ENCODE measurements around the gene UBAC1.
"Not testable (repeated sequence)": the region's sequence is repeated elsewhere in the genome, so short reads cannot be mapped to it uniquely, and the experiment has no call there.

The UBAC1 gene

DNA sequence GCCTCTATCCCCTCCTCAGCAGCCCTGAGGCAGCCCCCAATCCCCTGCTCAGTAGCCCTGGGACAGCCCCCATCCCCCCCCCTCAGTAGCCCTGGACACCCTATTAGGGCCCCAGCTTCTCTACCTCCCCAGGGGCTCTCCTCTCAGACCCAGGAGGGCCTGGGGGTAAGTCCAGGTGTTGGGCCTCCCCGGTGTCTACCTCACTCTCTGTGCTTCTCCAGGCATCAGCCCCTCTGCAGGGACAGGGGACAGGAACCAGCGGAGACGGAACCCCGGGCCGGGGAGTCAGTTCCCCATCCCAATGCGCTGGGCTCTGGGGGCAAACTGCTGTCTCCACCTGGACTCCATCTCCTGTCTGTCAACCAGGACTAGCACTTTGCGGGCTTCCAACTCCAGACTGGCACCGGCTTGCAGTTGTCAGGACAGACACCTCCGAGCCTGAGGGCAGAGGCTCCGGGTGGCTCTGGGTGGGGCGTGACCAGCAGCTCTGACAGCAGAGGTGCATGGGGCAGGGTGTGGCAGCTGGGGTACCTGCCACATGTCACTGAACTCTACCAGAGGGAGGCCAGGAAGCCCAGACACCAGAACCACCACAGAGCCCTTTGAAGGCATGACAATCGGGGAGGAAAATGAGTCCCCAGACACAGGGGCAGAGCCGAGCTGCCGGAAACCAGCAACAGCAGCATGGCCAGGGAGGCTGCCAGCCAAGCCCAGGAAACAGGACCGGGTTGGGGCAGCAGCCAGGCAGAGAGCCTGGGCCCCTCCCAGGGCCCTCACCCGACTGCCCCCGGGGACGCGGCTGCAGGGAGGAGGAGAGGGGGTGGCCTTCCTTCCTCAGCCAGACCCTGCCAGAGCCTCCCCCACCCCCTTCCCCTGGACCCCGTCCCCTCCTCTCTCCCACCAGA lies 17.7 kb upstream of the UBAC1 start:
- DNase-seq (ENCODE audit: low read depth) = no peak

DNA sequence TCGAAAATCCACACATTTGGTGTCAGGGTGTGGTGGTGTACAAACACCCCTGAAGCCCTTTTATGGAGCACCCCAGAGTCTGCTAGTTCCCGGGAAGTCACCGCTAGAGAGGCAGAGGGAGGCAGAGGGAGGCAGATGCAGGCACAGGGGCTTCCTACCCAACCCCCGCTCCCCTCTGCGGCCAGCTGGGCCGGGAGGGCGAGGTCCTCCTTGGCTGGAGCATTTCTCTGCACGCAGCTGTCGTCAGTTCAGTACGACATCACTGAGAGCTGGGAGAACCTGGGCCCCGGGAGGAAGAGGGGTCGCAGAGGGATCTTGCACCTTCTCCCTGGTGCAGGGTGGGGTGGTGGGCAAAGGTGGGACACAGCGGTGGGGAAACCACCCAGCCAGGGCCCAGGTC lies 15.8 kb upstream of the UBAC1 start:
- DNase-seq (ENCODE audit: low read depth) = no peak

DNA sequence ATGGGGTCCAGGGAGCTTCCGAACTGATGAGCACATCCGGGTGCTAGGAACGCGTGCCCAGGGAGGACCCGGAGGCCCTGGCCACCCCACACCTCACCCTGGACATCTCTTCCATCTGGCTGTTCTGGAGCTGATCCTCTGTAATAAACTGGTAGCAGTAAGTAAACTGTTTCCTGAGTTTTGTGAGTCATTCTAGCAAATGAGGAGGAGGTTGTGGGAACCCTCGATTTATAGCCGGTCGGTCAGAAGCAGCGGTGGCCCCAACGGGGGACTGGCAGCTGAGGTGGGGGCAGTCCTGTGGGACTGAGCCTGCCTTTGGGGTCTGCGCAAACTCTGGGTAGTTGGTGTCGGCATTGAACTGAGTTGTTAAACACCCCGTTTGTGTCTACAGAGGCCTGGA lies 15.4 kb upstream of the UBAC1 start:
- DNase-seq (ENCODE audit: low read depth) = no peak

DNA sequence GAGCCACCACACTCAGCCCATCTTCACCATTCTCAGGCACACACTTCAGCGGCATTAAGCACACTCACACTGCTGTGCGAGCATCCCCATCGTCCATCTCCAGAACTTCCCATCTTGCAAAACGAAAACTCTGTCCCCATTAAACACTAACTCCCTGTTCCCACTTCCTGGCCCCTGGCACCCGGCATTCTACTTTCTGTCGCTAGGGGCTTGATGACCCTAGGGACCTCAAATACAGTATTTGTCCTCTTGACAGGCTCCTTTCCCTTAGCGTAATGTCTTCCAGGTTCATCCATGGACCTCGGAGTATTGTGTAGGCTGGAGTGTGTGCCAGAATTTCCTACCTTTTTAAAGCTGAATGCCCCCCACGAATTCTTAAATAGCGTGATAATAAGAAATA lies 14.7 kb upstream of the UBAC1 start:
- no peak for DNase-seq (ENCODE audit: low read depth)

DNA sequence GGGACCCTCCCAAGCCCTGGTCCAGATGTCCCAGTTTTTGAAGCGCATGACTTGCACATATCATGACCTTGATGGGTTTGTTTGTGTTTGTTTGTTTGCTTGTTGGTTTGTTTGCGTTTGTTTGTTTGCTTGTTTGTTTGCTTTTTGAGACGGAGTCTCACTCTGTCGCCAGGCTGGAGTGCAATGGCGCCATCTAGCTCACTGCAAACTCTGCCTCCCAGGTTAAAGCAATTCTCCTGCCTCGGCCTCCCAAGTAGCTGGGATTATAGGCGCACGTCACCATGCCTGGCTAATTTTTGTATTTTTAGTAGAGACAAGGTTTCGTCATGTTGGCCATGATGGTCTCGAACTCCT lies 13.0 kb upstream of the UBAC1 start:
- no peak for DNase-seq (ENCODE audit: low read depth)

DNA sequence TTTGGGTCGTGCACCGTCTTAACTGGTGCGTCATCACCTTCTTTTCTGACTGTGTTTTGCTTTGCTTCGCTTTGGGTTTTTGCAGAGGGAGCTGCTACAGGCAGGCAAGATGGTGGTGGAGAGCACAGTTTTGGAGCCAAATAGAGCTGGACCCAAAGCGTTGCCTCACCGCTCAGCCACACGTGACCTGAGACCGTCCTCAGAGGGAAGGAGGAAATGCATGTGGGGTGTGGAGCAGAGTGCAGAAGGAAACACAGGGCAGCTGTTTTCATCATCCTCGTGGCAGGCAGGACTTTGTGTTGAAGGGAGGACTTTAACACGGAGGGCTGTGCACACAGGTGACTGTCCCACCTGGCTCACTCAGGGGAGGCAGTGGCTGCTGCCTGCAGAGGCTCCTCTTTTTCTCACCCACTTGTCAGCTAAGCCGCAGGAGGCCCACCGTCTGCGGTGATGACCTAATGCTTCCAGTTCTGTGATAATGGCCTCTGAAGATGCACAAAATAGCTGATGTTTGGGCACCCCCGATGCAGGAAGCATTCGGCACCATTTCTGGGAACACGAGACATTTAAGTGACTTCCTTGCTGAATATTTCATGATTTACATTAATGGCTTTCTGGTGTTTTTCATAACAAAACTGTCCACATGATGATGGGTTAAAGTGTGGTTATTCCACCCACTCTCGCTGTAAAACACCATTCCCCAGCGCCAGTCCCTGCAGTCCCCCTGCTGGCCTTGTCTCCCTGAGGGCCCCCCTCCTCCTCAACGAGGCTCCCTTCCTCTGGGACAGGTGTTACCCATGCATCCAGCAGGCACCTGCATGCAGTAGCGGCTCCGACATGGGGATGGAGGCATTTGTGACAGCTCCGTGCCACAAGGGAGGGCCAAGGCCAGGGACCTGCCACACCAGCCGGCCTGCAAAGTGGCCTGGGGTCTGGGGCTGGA lies 12.4 kb upstream of the UBAC1 start:
- no peak for DNase-seq (ENCODE audit: low read depth)

DNA sequence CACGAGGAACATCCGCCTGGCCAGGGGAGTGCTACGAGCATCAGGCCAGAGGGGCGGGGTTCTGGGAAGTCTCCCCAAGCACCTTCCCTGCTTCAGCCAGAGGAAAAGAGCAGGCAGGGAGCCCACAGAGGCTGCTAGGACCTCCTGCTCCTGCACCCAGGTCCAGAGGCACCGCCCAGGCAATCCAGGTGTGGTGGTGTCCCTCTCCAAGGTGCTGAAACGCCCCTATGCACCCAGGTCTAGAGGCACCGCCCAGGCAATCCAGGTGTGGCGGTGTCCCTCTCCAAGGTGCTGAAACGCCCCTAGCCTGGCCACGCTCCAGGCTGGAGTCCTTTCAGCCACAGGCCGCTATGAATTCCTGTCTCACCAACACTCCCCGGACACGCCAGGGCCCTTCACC lies 10.7 kb upstream of the UBAC1 start:
- no peak for DNase-seq (ENCODE audit: low read depth)

DNA sequence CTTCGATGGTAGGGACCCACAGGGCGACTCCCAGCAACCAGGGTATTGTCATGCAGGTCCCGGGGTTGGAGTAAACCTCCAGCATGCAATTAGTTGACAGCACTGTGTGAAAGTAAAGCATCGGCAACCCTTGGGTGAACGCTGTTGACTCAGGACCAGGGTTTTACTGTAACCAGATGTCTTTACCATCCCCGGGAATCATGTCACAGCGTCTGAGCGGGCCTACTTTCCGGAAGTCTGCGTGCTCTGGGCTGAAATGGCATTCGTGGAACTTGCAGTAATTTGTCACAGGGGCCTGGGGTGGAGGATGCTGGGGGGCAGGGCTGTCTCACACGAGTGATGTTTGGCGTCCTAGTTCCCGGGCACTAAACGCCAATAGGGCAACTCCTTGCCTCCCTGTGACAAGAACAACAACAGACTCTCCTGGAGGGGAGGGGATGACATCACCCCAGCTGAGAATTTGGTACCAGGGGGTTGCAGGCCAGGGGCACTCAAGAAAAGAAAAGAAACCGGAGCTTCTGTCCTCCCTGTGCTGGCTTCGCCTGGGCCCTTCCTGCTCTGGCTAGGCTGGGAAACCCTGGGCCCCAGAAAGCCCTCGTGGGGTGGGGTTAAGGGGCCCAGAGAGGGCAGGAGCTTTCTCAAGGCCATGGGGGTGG lies 10.1 kb upstream of the UBAC1 start:
- DNase-seq (ENCODE audit: low read depth) = no peak

DNA sequence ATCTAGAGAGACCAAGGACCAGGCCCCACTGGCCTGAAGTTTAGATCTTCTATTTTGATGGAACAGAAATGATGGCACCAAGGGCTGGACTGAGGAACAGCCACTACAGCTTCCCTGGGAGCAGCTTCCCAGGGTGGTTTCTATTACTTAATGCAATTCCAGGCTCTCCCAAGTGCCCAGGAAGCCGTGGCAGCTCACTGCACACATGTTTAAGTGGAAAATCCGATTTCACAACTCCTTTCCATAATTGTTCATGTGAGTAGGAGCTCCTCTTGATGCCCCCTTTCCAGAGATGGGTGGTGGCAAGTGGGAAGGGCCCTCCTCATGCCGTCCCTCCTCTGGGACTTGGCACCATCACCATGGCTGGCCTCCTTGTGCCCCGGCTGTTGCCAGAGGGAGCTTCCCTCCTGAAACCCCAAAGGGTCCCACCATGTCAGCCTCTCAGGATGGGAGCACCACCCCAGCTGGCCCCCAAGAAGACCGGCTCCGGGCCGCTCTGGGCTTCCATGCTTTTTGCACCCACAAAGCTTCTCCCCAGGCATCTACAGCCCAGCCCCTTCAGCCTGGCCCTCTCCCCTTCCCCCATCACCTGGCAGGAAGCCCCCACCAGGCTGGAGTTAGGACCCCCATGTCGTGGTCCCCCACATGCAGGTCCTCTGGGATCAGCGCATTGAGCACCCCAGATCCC lies 9.1 kb upstream of the UBAC1 start:
- DNase-seq (ENCODE audit: low read depth) = no peak

DNA sequence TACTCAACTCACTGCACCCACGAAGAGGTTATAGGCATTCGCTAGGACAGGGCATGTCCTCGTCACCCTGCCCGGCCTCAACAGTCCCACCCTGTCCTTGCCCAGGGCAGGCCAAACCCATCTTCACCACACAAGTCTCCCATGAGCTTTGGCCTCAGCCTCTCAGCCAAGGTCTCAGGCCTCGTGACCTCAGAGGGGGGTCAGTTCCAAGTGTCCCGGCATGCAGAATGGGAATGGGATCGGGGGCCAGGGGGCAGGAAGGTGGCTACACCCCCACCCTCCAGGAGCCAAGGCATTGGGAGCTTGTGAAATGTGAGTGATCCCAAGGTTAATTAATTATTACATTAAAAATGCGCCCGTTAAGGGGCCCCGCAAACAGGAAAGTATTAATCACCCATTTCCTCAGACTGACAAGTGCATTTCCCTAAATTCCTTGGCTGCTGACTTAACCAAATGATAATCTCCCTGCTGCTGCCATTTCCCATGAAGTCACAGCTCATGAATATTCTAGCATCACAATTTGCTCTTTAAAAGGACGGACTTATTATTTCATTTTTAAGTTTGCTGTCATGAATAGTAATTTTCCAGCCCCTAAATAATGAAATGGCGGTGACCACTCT lies 8.0 kb upstream of the UBAC1 start:
- DNase-seq (ENCODE audit: low read depth) = no peak

DNA sequence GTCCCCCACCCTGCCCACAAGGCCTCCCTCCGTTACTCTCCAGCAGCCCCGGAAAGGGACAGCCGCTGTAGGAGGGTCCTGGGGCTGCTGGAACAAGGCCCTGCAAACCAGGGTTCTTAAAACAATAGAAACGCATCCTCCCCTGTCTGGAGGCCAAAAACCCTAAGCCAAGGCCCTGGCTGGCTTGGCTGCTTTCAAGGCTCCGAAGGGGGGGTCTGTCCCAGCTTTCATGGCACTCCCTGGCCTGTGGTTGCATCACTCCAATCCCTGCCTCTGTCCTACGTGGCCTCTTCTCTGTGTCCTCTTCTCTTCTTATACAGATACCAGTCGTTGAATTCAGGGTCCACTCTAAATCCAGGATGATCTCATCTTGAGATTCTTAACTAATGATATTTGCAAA lies 7.4 kb upstream of the UBAC1 start:
- DNase-seq (ENCODE audit: low read depth) = no peak

DNA sequence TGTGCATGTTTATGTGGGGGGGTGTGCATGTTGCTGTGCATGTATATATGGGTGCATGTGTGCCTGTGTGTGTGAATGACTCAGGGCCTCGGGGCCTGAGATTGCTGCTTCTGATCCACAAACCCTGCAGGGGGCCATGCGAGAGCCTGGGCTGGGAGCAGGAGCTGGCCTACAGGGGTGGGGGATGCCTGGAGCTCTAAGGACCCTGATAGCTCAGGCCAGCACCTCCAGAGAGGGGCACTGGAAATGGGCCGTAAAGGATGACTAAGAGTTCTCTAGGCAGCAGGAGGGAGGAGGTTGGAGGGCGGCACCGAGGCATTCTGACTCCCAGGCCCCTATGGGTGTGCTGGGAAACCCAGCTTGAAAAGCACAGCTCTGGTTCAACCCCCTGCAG lies 6.9 kb upstream of the UBAC1 start:
- DNase-seq (ENCODE audit: low read depth) = no peak

DNA sequence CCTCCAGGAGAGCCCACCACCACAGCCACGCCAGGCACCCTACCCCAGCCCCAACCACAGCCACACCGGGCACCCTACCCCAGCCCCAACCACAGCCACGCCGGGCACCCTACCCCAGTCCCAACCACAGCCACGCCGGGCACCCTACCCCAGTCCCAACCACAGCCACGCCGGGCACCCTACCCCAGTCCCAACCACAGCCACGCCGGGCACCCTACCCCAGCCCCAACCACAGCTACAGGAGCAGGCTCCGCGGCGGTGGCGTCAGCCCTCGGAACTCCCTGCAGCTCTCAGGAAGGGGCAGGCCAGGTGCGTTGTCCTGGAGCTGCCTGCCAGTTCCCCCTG lies 5.7 kb upstream of the UBAC1 start:
- not testable (repeated sequence) for DNase-seq (ENCODE audit: low read depth)

DNA sequence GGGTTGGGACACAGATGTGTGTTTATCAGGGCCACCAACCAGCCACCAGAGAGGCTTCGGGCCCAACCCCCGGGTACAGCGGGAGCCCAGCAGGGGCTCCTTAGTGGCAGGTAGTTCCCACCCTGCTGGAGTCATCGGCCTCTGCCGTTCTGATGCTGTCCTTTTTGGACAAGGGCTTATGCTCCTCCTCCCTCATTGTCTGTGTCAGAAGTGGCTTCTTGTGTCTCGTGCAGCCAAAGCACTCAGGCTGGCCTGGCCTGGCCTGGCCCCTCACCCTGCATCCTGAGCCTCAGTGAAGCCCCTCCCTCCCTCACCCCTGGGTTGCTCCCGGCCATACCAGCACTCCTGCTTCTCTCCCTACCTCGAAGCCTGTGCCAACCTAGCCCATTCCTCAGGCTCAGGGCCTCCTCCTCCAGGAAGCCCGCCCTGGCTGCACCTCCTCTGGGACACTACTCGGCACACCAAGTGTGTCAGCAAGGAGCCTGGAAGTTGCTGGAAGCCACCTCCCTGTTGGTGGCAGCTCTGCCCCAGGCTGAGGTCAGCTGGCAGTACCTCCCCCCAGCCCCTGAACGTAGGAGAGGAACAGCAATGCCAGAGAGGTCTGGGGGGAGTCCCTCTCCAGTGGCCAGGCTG lies 4.1 kb upstream of the UBAC1 start:
- DNase-seq (ENCODE audit: low read depth) = no peak

DNA sequence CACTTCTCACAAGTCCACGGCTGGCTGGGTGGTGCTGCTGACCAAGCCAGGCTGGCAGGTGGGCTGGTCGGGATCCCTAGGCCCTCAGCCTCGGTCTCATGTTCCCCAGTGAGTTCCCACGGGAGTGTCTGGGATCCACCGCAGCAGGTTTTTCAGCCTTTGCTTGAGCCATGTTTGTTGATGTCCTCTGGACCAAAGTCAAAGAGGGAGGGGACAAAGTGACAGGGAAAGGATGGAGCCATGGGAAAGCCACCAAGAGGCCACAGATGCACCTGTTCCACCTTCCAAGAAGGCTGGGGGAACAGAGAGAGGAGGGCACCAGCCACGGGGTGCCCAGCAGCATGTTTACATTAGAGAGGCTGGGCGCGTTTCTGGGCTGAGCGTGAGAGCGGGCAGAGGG lies 2.8 kb upstream of the UBAC1 start:
- DNase-seq (ENCODE audit: low read depth) = no peak

DNA sequence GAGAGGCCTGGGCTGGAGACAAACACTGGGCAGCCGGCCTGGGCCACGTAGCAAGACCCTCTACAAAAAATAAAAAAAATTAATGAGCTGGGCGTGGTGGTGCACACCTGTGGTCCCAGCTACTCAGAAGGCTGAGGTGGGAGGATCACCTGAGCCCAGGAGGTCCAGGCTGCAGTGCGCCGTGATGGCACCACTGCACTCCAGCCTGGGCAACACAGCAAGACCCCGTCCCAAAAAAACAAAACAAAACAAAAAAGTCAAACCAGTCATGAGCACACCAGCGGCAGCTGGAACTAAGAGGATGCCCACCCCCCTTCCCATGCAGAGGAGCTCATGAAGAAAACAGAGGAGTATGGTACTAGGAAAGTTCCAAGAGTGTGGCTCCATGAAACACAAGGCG lies 2.2 kb upstream of the UBAC1 start:
- DNase-seq (ENCODE audit: low read depth) = no peak

DNA sequence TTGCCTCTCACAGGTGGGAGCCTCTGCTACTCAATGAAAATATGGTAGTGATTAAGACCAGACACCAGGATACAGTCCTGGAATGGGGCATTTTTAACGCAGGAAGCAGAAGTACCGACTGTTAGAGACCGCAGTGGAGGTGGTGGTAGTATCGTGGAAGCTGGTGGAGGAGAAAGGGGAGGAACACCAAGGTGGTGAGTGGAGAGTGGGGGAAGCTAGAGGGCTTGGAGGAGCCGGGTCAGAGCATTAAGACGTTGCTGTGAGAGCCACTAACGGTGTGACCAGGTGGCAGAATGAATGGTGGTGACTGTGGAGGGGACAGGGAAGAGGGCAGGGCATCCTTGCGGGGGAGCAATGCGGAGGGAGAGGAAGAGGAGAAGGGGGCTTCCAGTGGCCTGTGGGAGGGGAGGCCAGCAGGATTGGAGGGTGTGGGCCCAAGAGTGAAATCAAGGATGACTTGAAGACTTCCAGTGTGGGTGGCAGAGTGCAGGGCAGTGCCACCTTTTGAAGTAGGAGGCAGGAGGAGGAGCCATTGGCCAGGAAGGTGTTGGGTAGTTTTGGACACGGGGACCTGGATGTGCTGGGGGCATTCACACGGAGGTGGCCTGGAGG lies 1.6 kb upstream of the UBAC1 start:
- DNase-seq (ENCODE audit: low read depth) = no peak

DNA sequence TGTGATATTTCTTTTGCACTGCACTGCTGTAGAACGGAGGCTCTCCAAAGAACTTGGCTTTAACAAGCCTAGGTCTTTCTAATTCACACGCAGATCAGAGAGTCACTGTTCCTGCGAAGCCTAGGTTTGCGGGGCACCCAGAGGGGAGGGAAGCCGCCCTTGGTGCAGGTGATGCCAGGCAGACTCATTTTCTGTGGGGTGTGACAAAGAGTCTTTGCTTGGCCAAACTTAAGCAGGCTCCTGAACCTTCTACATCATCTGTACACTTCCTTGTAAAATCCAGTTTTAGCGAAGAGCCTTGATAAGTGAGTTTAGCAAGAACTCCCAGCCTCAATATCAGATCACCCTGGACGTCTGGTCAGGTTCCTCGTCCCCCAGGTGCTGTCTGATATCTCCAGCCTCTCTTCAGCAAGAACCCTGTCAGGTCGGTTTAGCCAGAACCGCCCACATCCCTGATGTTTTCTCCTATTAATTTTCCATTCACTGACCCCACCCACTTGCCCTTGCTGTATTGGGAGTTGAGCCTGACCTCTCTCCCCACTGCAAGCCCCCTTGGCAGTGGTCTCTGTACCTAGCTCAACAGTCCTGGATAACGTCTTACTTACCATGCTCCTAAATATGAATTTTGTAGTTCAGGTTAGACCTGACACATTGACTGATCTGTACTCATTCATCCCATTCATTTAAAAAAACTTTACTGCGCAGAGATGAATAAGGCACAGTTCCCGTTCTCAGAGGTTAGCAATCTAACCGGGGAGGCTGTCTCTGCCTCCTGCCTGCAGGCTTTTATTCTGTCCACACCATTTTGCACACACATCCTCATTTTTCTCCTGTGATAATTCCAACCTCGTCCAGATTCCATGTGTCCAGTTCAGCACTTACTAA lies 880 bp upstream of the UBAC1 start:
- DNase-seq (ENCODE audit: low read depth) = no peak

DNA sequence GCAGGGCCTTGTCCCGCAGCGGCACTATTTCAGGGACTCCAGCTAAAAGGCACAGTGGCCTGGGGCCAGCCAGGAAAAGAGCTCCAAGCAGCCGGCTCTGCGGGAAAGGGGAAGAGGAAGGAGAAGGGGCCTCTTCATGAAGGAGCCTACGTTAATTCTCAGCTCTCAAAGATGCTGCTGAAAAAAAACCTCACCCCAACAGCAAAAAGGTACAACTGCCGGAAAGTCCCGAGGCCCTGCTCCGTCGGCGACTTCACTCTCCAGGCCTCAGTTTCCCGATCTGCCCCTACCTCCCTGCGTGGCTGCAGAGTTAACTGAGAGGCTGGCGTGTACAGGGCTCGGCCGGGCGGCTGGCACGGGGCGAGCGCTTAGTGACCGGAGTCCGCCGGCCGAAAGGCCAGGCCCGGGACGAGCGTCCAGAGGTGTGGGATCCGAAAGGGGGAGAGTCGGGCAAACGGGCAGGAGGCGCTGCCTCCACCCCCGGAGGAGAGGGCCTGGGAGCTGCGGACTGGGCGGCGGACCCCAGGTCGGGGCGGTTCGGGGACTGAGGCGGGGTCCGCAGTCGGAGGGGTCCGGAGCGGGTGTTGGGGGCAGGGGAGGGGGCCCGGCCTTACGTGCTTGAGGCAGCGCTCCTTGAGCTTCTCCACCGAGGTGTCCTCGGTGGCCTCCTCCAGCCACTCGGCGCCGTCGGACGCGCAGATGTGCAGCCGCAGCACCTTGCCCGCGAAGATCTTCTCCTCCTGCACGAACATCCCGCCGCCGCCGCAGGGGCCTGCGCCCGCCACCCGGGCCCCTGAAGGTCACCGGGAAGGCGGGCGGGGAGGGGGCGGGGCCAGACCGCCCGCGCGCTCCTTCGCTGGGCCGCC lies 529 bp downstream of the UBAC1 start:
- DNase-seq (ENCODE audit: low read depth) = no peak
